GM12872 (cell line): ENCODE measurements around the gene RHOH.

ENCODE experiments used
- TF ChIP-seq, protein P1 (sequence below): IDR thresholded peaks from 3 replicates; pipeline ENCODE4 v1.5.1; 2011; ENCODE audit warnings: low read depth, mild to moderate bottlenecking, low read length, moderate library complexity; ENCODE audit not compliant: insufficient read depth

Gene RHOH

GRCh38 chr4:40180356-40180755 lies 16.5 kb upstream of the RHOH start:
- TF ChIP-seq, protein P1, sequence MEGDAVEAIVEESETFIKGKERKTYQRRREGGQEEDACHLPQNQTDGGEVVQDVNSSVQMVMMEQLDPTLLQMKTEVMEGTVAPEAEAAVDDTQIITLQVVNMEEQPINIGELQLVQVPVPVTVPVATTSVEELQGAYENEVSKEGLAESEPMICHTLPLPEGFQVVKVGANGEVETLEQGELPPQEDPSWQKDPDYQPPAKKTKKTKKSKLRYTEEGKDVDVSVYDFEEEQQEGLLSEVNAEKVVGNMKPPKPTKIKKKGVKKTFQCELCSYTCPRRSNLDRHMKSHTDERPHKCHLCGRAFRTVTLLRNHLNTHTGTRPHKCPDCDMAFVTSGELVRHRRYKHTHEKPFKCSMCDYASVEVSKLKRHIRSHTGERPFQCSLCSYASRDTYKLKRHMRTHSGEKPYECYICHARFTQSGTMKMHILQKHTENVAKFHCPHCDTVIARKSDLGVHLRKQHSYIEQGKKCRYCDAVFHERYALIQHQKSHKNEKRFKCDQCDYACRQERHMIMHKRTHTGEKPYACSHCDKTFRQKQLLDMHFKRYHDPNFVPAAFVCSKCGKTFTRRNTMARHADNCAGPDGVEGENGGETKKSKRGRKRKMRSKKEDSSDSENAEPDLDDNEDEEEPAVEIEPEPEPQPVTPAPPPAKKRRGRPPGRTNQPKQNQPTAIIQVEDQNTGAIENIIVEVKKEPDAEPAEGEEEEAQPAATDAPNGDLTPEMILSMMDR, result no peak

GRCh38 chr4:40182001-40182400 lies 14.8 kb upstream of the RHOH start:
- TF ChIP-seq, protein P1, result no peak

GRCh38 chr4:40182954-40183353 lies 13.9 kb upstream of the RHOH start:
- TF ChIP-seq, protein P1, result no peak

DNA sequence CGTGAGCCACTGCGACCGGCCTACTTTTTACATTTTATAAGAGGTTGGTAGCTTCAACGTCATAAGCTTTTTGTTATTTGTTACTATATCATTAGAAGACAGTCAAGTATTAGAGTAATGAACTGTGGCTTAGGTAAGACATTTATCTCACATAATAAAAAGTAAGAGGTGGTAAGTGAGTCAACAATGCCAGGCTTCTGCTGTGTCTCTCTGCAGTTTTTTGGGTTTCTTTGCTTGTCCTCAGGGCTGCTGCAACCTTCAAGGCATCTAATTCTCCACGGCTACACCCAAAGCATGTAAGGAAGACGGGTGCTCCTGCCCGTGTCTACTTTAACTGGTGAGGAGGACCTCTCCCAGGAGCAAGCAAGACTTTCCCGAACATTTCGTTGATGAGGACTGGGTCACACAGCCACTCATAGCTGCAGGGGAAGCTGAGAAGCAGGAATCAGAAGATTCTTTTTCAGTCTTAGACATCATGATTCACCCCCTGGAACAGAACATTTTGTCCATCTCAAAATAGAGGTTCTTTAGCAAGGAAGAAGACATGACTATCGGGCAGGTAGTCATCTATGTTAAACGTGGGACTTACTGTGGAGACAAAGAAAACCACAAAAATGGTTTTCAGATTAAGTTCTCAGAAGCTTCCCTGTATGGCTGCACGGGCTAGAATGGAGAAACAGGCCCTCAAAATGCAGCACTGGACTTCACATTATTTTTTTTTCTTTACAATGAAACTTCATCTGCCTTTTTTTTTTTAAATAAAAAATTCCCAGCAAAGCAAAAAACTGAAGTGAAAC lies 13.0 kb upstream of the RHOH start:
- TF ChIP-seq, protein P1, result no peak

DNA sequence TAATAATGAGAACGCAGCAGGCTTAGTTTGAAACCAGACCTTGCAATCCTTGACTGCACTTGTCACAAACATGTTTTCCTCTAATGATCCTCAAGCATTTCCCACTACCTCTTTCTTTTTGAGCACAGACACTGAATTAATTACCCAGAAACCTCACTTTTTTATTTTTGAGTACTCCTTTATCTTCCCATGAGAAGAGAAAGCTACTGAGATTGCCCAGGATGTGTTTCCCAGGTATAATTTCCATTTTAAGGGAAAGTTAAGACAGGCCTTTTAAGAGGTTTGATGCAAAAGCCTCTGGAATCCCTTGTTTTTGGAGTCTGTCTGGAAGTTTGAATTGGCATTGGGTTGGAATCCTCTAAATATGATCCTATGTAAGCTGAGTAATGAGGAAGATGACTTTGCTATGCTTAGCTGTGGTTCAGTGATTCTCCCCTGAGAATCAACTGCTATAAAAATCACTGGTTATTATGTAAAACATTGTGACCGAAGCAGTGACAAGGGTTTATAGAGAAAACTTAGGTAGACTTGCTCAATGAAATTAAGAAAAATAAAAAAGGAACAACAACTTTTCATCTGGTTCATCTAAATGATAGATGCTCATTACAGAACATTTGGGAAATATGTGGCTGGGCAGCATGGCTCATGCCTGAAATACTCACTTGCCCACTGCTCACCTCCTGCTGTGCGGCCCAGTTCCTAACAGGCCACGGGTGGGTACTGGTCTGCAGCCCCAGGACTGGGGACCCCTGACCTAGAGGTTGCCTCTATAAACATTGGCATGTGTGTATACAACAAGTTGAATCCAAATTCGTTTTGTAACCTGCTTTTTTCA lies 10.8 kb upstream of the RHOH start:
- TF ChIP-seq, protein P1, result no peak

- TF ChIP-seq, protein P1, result no peak
These were observed 10.2 kb upstream of the RHOH start for GRCh38 chr4:40186665-40187014.

DNA sequence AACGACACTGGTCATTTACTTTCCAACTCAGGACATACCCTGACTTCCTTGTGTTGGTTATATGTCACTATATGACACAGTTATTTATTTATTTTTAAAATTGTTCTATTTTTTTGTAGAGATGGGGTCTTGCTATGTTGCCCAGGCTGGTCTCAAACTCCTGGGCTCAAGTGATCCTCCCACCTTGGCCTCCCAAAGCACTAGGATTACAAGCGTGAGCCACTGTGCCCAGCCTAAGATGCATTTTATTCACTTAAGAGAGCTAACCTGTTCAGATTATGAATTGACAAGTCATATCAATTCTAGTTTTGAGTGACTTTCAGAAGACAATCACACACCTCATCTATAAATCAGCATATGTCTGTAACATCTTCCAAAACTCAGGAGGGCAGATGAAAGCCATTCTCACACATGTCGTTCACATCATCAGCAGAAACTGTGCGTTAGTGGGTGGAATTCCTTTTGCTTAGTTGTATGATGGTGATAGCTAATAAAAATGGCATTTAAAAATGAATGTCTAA lies 9.4 kb upstream of the RHOH start:
- TF ChIP-seq, protein P1, result no peak
